Measurements from ENCODE around the gene ISM2.
A peak's percentile ranks its signal among the peaks of the same experiment; 100 is the strongest.
"Not testable (repeated sequence)": the region's sequence is repeated elsewhere in the genome, so short reads cannot be mapped to it uniquely, and the experiment has no call there.

ISM2 gene

DNA sequence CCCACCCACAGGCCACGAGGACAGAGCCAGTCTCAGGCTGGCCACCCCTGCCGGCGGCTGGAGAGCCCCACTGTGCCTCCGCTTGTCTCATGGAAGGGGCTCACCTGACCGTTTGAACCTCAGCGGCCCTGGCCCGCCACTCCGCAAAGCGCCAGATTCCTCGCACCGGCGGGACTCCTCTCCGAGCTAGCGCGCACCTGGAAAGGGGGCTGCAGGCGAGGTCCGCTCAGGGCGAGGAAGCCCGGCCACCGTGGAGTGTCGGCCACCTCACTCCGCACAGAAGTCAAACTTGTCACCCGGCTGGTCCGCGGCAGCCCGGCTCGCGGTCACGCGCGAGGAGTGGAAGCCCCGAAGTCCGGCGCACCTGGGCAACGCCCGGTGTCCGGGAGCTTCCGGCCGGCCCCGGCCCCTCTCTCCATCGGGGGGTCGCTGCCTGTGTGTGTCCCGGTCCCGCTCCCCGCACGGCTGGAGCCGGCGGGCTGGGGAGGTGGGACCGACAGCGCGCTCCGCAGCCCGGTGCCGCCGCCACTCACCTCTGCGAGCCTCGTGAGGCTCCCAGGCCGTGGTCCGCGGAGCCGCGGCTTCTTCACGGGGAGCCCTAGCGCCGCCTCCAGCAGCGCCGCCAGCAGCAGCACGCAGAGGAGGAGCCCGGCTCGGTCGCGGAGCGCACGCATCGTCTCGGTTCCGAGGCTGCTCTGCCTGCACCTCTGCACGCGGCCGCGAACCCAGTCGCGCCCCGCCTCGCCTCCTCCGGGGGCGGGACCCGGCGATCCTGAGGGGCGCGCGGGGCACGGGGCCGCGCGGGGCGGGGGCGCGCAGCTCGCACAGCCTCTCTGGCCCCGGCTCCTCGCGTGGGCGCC, at the start of gene ISM2:
Gene ISM2, minus strand, starts transcription at position 697 of the 860 bp plus-strand sequence. Its CDS starts 23 bp downstream, at position 674.
- no peak within 1 kb of the TSS for H3K27ac ChIP-seq
- DNase-seq = peak; percentile 2
- in situ Hi-C loops (cut with HindIII; ENCODE audit: low pct_ligation_motif_present, low sequenced_read_pairs) = no loop called here
- no peaks in the 10 kb centered on the region for H3K36me3 ChIP-seq (replicated peaks)
- peaks cover 24% of the 10 kb centered on the region for H3K27me3 ChIP-seq (replicated peaks)
- TF ChIP-seq, protein P1, sequence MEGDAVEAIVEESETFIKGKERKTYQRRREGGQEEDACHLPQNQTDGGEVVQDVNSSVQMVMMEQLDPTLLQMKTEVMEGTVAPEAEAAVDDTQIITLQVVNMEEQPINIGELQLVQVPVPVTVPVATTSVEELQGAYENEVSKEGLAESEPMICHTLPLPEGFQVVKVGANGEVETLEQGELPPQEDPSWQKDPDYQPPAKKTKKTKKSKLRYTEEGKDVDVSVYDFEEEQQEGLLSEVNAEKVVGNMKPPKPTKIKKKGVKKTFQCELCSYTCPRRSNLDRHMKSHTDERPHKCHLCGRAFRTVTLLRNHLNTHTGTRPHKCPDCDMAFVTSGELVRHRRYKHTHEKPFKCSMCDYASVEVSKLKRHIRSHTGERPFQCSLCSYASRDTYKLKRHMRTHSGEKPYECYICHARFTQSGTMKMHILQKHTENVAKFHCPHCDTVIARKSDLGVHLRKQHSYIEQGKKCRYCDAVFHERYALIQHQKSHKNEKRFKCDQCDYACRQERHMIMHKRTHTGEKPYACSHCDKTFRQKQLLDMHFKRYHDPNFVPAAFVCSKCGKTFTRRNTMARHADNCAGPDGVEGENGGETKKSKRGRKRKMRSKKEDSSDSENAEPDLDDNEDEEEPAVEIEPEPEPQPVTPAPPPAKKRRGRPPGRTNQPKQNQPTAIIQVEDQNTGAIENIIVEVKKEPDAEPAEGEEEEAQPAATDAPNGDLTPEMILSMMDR (IDR thresholded peaks at IDR 0.05; ENCODE audit: low read depth, low read length, missing control alignments) = no peak
- H3K4me3 ChIP-seq (ENCODE audit: low read depth, low read length) = peak within 1 kb of the TSS; percentile 42

DNA sequence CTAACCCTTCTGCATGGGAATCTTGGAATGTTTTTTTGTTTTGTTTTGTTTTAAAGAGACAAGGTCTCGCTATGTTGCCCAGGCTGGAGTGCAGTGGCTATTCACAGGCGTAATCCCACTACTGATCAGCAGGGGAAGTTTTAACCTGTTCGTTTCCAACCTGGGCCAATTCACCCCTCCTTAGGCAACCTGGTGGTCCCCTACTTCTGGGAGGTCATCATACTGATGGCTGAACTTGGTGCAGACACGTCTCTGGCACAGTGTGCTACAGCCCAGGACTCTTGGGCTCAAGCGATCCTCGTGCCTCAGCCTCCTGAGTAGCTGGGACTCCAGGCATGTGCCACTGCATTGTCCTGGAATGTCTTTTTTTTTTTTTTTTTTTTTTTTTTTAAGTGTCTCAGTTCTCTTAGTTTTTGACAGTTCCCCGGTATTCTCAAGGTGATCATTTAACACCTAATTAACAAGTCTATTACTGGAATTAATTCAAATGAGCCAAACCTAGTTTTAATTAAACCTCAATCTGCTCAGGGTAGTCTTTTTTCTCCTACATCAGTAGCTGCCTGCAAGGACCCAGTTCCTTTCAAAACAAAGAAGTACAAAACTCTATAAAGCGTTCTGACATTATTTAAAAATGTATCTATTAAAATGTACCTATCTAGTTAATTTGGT, 49.0 kb upstream of the ISM2 start:
- no peak for DNase-seq
- H3K4me3 ChIP-seq (ENCODE audit: low read depth, low read length) = no peak overlapping the region
- no peaks in the 10 kb centered on the region for H3K27me3 ChIP-seq (replicated peaks)
- no peak overlapping the region for H3K27ac ChIP-seq
- in situ Hi-C loops (cut with HindIII; ENCODE audit: low pct_ligation_motif_present, low sequenced_read_pairs) = no loop called here
- H3K36me3 ChIP-seq (replicated peaks) = peaks cover 39% of the 10 kb centered on the region
- TF ChIP-seq, protein P1 (IDR thresholded peaks at IDR 0.05; ENCODE audit: low read depth, low read length, missing control alignments) = peak; percentile 45

DNA sequence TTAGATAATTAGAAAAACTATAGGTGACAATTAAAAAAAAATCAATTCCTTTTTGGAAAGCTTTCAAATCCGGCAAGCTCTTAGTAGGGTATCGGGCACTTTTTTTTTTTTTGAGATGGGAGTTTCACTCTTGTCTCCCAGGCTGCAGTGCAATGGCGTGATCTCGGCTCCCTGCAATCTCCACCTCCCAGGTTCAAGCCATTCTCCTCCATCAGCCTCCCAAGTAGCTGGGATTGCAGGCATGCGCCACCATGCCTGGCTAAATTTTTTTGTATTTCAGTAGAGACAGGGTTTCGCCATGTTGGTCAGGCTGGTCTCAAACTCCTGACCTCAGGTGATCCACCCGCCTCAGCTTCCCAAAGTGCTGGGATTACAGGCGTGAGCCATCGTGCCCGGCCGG, 46.6 kb upstream of the ISM2 start:
- DNase-seq; in situ Hi-C loops (cut with HindIII; ENCODE audit: low pct_ligation_motif_present, low sequenced_read_pairs); H3K27ac ChIP-seq; H3K4me3 ChIP-seq (ENCODE audit: low read depth, low read length); H3K27me3 ChIP-seq (replicated peaks): not testable (repeated sequence)
- H3K36me3 ChIP-seq (replicated peaks) = peaks cover 27% of the 10 kb centered on the region

DNA sequence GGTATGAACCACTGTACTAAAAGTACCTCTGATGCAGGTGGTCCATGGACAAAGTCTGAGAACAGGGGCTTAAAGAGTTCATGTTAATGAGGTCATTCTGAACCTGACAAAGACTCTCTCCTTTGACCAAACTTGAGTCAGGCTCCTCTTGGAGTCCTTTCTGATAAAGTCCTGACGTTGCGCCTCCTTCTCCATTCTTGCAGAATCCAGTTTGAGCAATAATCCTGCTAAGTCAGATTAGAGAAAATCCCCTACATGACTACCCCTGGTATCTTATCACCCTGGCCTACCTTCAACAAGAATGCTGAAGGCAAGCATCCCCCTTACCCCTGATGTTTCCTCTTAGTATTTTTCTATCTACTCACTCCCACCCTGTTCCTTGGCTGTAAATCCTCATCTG, 46.0 kb upstream of the ISM2 start:
- Histone ChIP-seq H3K27ac (no peak overlapping the region), H3K36me3 (replicated peaks) (peaks cover 22% of the 10 kb centered on the region), H3K4me3 (ENCODE audit: low read depth, low read length) (no peak overlapping the region), H3K27me3 (replicated peaks) (no peaks in the 10 kb centered on the region)
- DNase-seq = no peak
- in situ Hi-C loops (cut with HindIII; ENCODE audit: low pct_ligation_motif_present, low sequenced_read_pairs) = no loop called here
- TF ChIP-seq, protein P1 (IDR thresholded peaks at IDR 0.05; ENCODE audit: low read depth, low read length, missing control alignments) = no peak

DNA sequence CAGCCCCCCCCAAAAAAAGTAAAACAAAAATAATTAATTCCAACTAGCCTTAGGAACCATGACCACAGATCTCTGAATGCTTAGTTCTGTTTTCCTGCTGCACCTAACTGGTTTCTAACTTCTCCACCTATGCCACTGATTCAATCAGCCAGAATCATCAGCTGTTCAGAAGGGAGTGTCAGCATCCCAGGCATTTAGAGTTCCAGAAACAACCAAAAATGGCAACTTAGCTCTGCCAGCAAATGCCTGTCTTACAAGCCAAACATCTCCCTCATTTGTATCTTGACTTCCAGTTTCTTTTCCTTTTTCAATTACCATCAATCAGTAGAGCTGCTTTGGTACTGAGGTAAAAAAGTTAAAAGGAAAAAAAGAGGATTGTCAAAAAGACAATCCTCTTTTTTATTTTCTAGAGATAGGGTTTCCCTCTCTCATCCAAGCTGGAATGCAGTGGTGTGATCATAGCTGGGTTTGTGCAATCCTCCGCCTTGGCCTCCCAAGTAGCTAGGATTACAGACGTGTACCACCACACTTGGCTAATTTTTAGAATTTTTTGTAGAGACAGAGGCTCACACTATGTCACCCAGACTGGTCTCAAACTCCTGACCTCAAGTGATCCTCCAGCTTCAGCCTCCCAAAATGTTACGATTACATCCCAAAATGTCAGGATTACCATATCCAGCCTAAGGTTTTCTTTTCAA, 45.2 kb upstream of the ISM2 start:
- peaks cover 14% of the 10 kb centered on the region for H3K36me3 ChIP-seq (replicated peaks)
- H3K4me3 ChIP-seq (ENCODE audit: low read depth, low read length) = no peak overlapping the region
- DNase-seq = no peak
- in situ Hi-C loops (cut with HindIII; ENCODE audit: low pct_ligation_motif_present, low sequenced_read_pairs) = no loop called here
- no peaks in the 10 kb centered on the region for H3K27me3 ChIP-seq (replicated peaks)
- TF ChIP-seq, protein P1 (IDR thresholded peaks at IDR 0.05; ENCODE audit: low read depth, low read length, missing control alignments) = no peak
- no peak overlapping the region for H3K27ac ChIP-seq

DNA sequence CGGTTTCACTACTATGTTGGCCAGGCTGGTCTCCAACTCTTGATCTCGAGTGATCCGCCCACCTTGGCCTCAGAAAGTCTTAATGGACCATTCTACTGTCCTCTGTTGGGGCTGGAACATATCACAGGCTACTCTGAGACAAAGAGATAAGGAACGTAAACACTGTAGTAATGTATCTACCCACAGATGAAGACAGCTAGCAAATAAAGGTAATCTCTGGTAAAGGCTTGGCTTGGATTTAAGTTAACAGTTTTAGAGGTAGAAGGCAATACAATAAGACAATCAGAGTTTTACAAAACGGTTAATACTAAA, 44.6 kb upstream of the ISM2 start:
- no peak overlapping the region for H3K4me3 ChIP-seq (ENCODE audit: low read depth, low read length)
- in situ Hi-C loops (cut with HindIII; ENCODE audit: low pct_ligation_motif_present, low sequenced_read_pairs) = no loop called here
- TF ChIP-seq, protein P1 (IDR thresholded peaks at IDR 0.05; ENCODE audit: low read depth, low read length, missing control alignments) = no peak
- no peaks in the 10 kb centered on the region for H3K27me3 ChIP-seq (replicated peaks)
- no peak for DNase-seq
- H3K27ac ChIP-seq = no peak overlapping the region
- H3K36me3 ChIP-seq (replicated peaks) = peaks cover 8% of the 10 kb centered on the region
